ENCODE data around the gene SLC23A1.

- TF ChIP-seq CTCF (IDR thresholded peaks at IDR 0.05) (no peak), POLR2A (IDR thresholded peaks at IDR 0.05) (no peak)
Measured at GRCh38 chr5:139364466-139364865, 18.6 kb downstream of the SLC23A1 start.
